Mucosa of gallbladder (tissue), 1 donor: ENCODE results near the gene KIAA1614. TPM values are rescaled to one million over a fixed set of nuclear protein-coding genes. Genes with fewer than 3 reads are reported as not detected.
"Not testable (repeated sequence)": the region's sequence is repeated elsewhere in the genome, so short reads cannot be mapped to it uniquely, and the experiment has no call there.

Source experiments
- DNase-seq: peaks from one replicate; pipeline ENCODE4 v3.0.0-alpha.2; 2020; ENCODE audit warnings: low spot score
- total RNA-seq: library from RNA; stranded (reverse); gene quantifications from one replicate; pipeline ENCODE4 v1.2.1, GENCODE V29; 2021
- donor health status: DM: no; HTN: no; CAD: no.

Gene KIAA1614
- total RNA-seq, 1 donor from 2014 or later, result 7.7 TPM

- no peak for DNase-seq
These were observed 51.4 kb downstream of the KIAA1614 start for GRCh38 chr1:180964056-180964455.

GRCh38 chr1:180964595-180964994 is 51.9 kb downstream of the KIAA1614 start:
- no peak for DNase-seq

GRCh38 chr1:180966312-180966711 is 53.6 kb downstream of the KIAA1614 start:
- no peak for DNase-seq

GRCh38 chr1:180966744-180967536 is 54.2 kb downstream of the KIAA1614 start:
- DNase-seq, result no peak

GRCh38 chr1:180967558-180967957 is 54.9 kb downstream of the KIAA1614 start:
- DNase-seq, result no peak

GRCh38 chr1:180968834-180969233 is 56.1 kb downstream of the KIAA1614 start:
- DNase-seq, result not testable (repeated sequence)

- no peak for DNase-seq
These were observed 56.7 kb downstream of the KIAA1614 start for GRCh38 chr1:180969434-180969833.

GRCh38 chr1:180970333-180971079 is 57.8 kb downstream of the KIAA1614 start:
- DNase-seq, result no peak

- no peak for DNase-seq
These were observed 58.7 kb downstream of the KIAA1614 start for GRCh38 chr1:180971273-180971997.

GRCh38 chr1:180973369-180973768 is 60.7 kb downstream of the KIAA1614 start:
- no peak for DNase-seq

- no peak for DNase-seq
These were observed 61.5 kb downstream of the KIAA1614 start for GRCh38 chr1:180974236-180974635.

GRCh38 chr1:180975551-180975950 is 62.9 kb downstream of the KIAA1614 start:
- no peak for DNase-seq

- no peak for DNase-seq
These were observed 63.5 kb downstream of the KIAA1614 start for GRCh38 chr1:180976191-180976590.

GRCh38 chr1:180976732-180977357 is 64.1 kb downstream of the KIAA1614 start:
- DNase-seq, result no peak

- DNase-seq, result no peak
These were observed 69.1 kb downstream of the KIAA1614 start for GRCh38 chr1:180981596-180982387.

GRCh38 chr1:180982422-180982821 is 69.7 kb downstream of the KIAA1614 start:
- no peak for DNase-seq

GRCh38 chr1:180988253-180988752 is 75.6 kb downstream of the KIAA1614 start:
- DNase-seq, result no peak

GRCh38 chr1:180994262-180994661 is 81.6 kb downstream of the KIAA1614 start:
- DNase-seq, result no peak

GRCh38 chr1:180997843-180998504 is 85.3 kb downstream of the KIAA1614 start:
- DNase-seq, result no peak
